Measurements from ENCODE around the gene PRRC2B. TPM values are rescaled to one million over a fixed set of nuclear protein-coding genes. Genes with fewer than 3 reads are reported as not detected.

PRRC2B gene
- total RNA-seq = 151 TPM

GRCh38 chr9:131393622-131394463 lies at the start of gene PRRC2B:
TSS of gene PRRC2B (plus strand) at chr9:131394086. CDS start at chr9:131430145, 36,059 bp downstream.

GRCh38 chr9:131502781-131503625 lies 109.1 kb downstream of the PRRC2B start, which contains the start of gene POMT1:
TSS of gene POMT1 (plus strand) at chr9:131502918. CDS start at chr9:131504219, 1,301 bp downstream.

GRCh38 chr9:131530920-131531832 lies 137.3 kb downstream of the PRRC2B start, which contains the start of gene UCK1:
TSS of gene UCK1 (minus strand) at chr9:131531263. CDS start at chr9:131531174, 89 bp downstream.

GRCh38 chr9:131545003-131545785 lies 151.3 kb downstream of the PRRC2B start, which contains the start of gene PRRT1B:
TSS of gene PRRT1B (plus strand) at chr9:131545523. CDS start at chr9:131545616, 93 bp downstream.

Small RNA genes lying within 50 kb of the gene (small RNA-seq; reads per million reads assigned to genes)
- gene SNORD62A (ENCODE audit: low replicate concordance) = 0.39 reads per million, percentile 50 among the genes with 10 or more reads in this experiment
- gene SNORD62B (ENCODE audit: low replicate concordance) = 0.16 reads per million

Other genes with a start within 250 kb of the PRRC2B start
- 10.6 TPM for gene FAM78A, start 117.6 kb upstream of the PRRC2B start, total RNA-seq
- 29.5 TPM for gene PLPP7, start 104.4 kb upstream of the PRRC2B start, total RNA-seq
- 35.9 TPM for gene POMT1, start 108.8 kb downstream of the PRRC2B start, total RNA-seq
- 26.9 TPM for gene UCK1, start 137.2 kb downstream of the PRRC2B start, total RNA-seq
- 0.93 TPM for gene PRRT1B, start 151.4 kb downstream of the PRRC2B start, total RNA-seq

Data from metanephros (tissue), 2 donors.